Erythroblast (primary cell): Measurements from ENCODE around the gene PARP12.

ENCODE experiments used
- GATA1 ChIP-seq: IDR thresholded peaks from 2 replicates; pipeline ENCODE4 v1.6.1; 2011; ENCODE audit warnings: low read depth, mild to moderate bottlenecking, control low read depth, low read length, moderate library complexity
- POLR2A ChIP-seq: IDR thresholded peaks from 2 replicates; pipeline ENCODE4 v1.6.1; 2011; ENCODE audit warnings: mild to moderate bottlenecking, low read length

DNA sequence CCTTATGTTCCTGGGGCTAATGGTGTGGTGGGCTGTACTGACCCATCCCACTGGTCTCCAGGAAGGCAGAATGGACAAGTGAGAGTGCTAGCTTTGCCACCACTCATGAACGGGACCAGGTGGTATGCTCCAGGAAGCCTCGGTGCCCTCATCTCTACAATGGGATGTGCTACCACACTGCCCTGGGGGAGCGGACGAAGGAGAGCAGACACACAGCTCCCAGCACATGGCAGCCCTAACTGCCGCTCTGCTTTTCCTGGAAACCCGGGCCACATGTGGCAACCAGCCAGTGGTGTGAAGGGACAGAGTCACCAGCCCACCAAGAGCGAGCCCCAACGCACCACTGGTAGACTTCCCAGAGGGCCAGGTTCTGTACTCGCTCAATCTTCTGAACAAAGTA, 35.8 kb downstream of the PARP12 start:
- TF ChIP-seq POLR2A, result no peak
- no peak for TF ChIP-seq GATA1
